Measurements from ENCODE around the gene NPY5R. TPM values are rescaled to one million over a fixed set of nuclear protein-coding genes. Genes with fewer than 3 reads are reported as not detected.

NPY5R gene
- polyA plus RNA-seq, 1 donor from 2014 or later: not detected

Other genes with a start within 250 kb of the NPY5R start
- 4.3 TPM for gene NAF1, start 177.0 kb upstream of the NPY5R start, polyA plus RNA-seq
- gene NPY1R, start 11.3 kb upstream of the NPY5R start, polyA plus RNA-seq: not detected
- gene TKTL2, start 129.9 kb downstream of the NPY5R start, polyA plus RNA-seq: not detected
- gene TMA16, start 150.8 kb downstream of the NPY5R start, polyA plus RNA-seq: 25.1 TPM